Heart right ventricle (tissue), 16 donors: ENCODE results near the gene SETBP1. TPM values are rescaled to one million over a fixed set of nuclear protein-coding genes. Genes with fewer than 3 reads are reported as not detected.

ENCODE experiments used
- ATAC-seq, 8 donors: fragments of 200-7000 bp; cut with Tn5 transposase; one replicate each; pipeline ENCODE4 v1.9.1; 2020; ENCODE audit warnings: mild to moderate bottlenecking in 8 of 8, moderate library complexity in 8 of 8, moderate number of reproducible peaks in 1 of 8
- DNase-seq, 2 donors: peaks; one replicate each; pipeline ENCODE4 v3.0.0-alpha.2; 2020
- H3K27ac ChIP-seq, 10 donors: fragments of 200-600 bp; sonication (generic) in 2 of 10; one replicate each; pipeline versions ENCODE4 v1.5.0 to v1.8.0; 2020 to 2022; ENCODE audit warnings: mild to moderate bottlenecking in 3 of 10
- H3K27me3 ChIP-seq, 7 donors: fragments of 200-600 bp; one replicate each; pipeline ENCODE4 v1.8.0; 2021 to 2022; ENCODE audit warnings: mild to moderate bottlenecking in 2 of 7
- H3K36me3 ChIP-seq, 9 donors: fragments of 200-600 bp; sonication (generic) in 1 of 9; one replicate each; pipeline versions ENCODE4 v1.5.0 to v1.8.0; 2020 to 2022; ENCODE audit warnings: mild to moderate bottlenecking in 2 of 9
- H3K4me1 ChIP-seq, 9 donors: fragments of 200-600 bp; sonication (generic) in 1 of 9; one replicate each; pipeline versions ENCODE4 v1.5.0 to v1.8.0; 2020 to 2022; ENCODE audit warnings: mild to moderate bottlenecking in 4 of 9
- H3K4me3 ChIP-seq, 10 donors: fragments of 200-600 bp; sonication (generic) in 2 of 10; one replicate each; pipeline versions ENCODE4 v1.5.0 to v1.8.0; 2020 to 2022; ENCODE audit warnings: mild to moderate bottlenecking in 7 of 10, moderate library complexity in 2 of 10
- H3K9me3 ChIP-seq, 11 donors: fragments of 200-600 bp in 10 of 11; sonication (generic) in 2 of 11; one replicate each; pipeline versions ENCODE4 v1.5.0 to v1.8.0; 2013 to 2022; ENCODE audit warnings: mild to moderate bottlenecking in 2 of 11, control low read depth in 1 of 11, moderate library complexity in 1 of 11
- CTCF ChIP-seq, 9 donors: fragments of 200-600 bp; sonication (generic) in 2 of 9; IDR thresholded peaks; one replicate each; pipeline versions ENCODE4 v1.5.0 to v1.8.0; 2021 to 2022; ENCODE audit warnings: antibody characterized with exemption in 9 of 9, mild to moderate bottlenecking in 5 of 9, moderate library complexity in 1 of 9
- WGBS, 2 donors: extraction: QIAGEN DNeasy Blood & Tissue Kit; methylation state at CpG; one replicate each; pipeline ENCODE4 v1.1.7; 2013; ENCODE audit warnings: inconsistent platforms in 1 of 2; 5-methylcytosine and 5-hydroxymethylcytosine counted together
- intact Hi-C, 10 donors: fragments of 100-400 bp; cut with DNase I; formaldehyde crosslinking; loops; one replicate each; pipeline versions ENCODE4 v1.11.1 to v1.14.2; 2022
- polyA plus RNA-seq, 2 donors: library from polyadenylated mRNA; stranded (reverse); fragments of 200-250 nt; gene quantifications; one replicate each; pipeline ENCODE4 v1.2.3, GENCODE V29; 2013
- total RNA-seq, 10 donors: library from RNA; stranded (reverse); fragmentation: NEBNext Ultra II Directional in 3 of 10; extraction: Animal tissue kit (Norgen Biotek cat#: 25700) in 3 of 10; gene quantifications; one replicate each; pipeline versions ENCODE4 v1.2.1 to v1.2.4, GENCODE V29; 2021 to 2023
- donor health status: Arrhythmogenic right ventricular cardiomyopathy.
- donor health status: ischemic (EF 13 %, LVEDD 7.1; RV severe dilation, severe dysfunction).
- donor health status: healthy with polysubstance abuse.
- donor health status: DM: no; HTN: yes; CAD: no.
- donor health status: DM: no; HTN: no; CAD: no.
- donor health status: ischemic (EF 25% LVEDD 6.9; RV normal size, moderate dysfunction).
- donor health status: ischemic (EF 25% LVEDD 5.7; RV mildly dilated, moderate dysfunction).
- donor health status: healthy.
- donor health status: DM: yes; HTN: yes; CAD: no.
- donor health status: Ischemic cardiomyopathy.
- donor health status: ischemic (EF 35%, LVEDD 5.7; RV mildly dilated, moderate dysfunction).
- donor health status: nonischemic (EF 11% LVEDD 7.7; RV severe dilation, severe dysfunction).
- donor health status: DM: yes; HTN: yes; CAD: no.
- donor health status: PGD.
- donor health status: ischemic (EF 29% LVEDD 5.4; RV normal size, mild dysfunction).
- donor health status: nonischemic (EF 23%, LVEDD 6.1; RV moderate dilation, normal function).

Gene SETBP1
- total and polyA plus RNA-seq, 12 donors = 0.71 to 12.2 (median 6.1) TPM

GRCh38 chr18:44870631-44871502 lies 190.2 kb downstream of the SETBP1 start:
- no peak overlapping the region for H3K4me3 ChIP-seq
- intact Hi-C loops = loop anchor here in 1 of 10 donors (10.0 kb wide), 1 partner anchor 254 kb away; no protein-coding TSS in a partner anchor
- peaks cover 0 to 11% (median 0%) of the 10 kb centered on the region in 9 donors for H3K36me3 ChIP-seq
- TF ChIP-seq CTCF (IDR thresholded peaks at IDR 0.05) = no peak
- WGBS, 2 donors = 93 to 96% methylated on average over 11 of the region's 11 CpGs
- H3K4me1 ChIP-seq = no peaks in the 10 kb centered on the region
- H3K27ac ChIP-seq = no peak overlapping the region
- no peak for DNase-seq
- H3K27me3 ChIP-seq = peaks cover 0 to 4% (median 0%) of the 10 kb centered on the region in 7 donors
- no peaks in the 10 kb centered on the region for H3K9me3 ChIP-seq
- ATAC-seq = no peak

GRCh38 chr18:44871771-44872170 lies 191.1 kb downstream of the SETBP1 start:
- no peak for TF ChIP-seq CTCF (IDR thresholded peaks at IDR 0.05)
- H3K9me3 ChIP-seq = no peaks in the 10 kb centered on the region
- WGBS, 2 donors = 79 to 81% methylated on average over 3 of the region's 3 CpGs
- H3K27ac ChIP-seq = no peak overlapping the region
- H3K4me3 ChIP-seq = no peak overlapping the region
- no peak for ATAC-seq
- peaks cover 0 to 11% (median 0%) of the 10 kb centered on the region in 9 donors for H3K36me3 ChIP-seq
- intact Hi-C loops = loop anchor here in 1 of 10 donors (10.0 kb wide), 1 partner anchor 253 kb away; no protein-coding TSS in a partner anchor
- peaks cover 0 to 4% (median 0%) of the 10 kb centered on the region in 7 donors for H3K27me3 ChIP-seq
- peaks cover 0 to 4% (median 0%) of the 10 kb centered on the region in 9 donors for H3K4me1 ChIP-seq
- no peak for DNase-seq

- ATAC-seq (no peak), DNase-seq (no peak)
- H3K9me3 ChIP-seq = peaks cover 0 to 3% (median 0%) of the 10 kb centered on the region in 11 donors
- WGBS, 2 donors = 55 to 57% methylated on average over 1 of the region's 1 CpG
- TF ChIP-seq CTCF (IDR thresholded peaks at IDR 0.05) = no peak
- H3K4me3 ChIP-seq = no peak overlapping the region
- no peaks in the 10 kb centered on the region for H3K36me3 ChIP-seq
- no peak overlapping the region for H3K27ac ChIP-seq
- peaks cover 0 to 4% (median 0%) of the 10 kb centered on the region in 7 donors for H3K27me3 ChIP-seq
- intact Hi-C loops = loop anchor here in 1 of 10 donors (10.0 kb wide), 1 partner anchor 249 kb away; no protein-coding TSS in a partner anchor
- peaks cover 0 to 12% (median 4%) of the 10 kb centered on the region in 9 donors for H3K4me1 ChIP-seq
Observed at GRCh38 chr18:44876024-44876423, 195.3 kb downstream of the SETBP1 start.

GRCh38 chr18:44876755-44877154 lies 196.1 kb downstream of the SETBP1 start:
- DNase-seq = no peak
- Histone ChIP-seq H3K27me3 (peaks cover 0 to 4% (median 0%) of the 10 kb centered on the region in 7 donors), H3K36me3 (no peaks in the 10 kb centered on the region), H3K9me3 (peaks cover 0 to 3% (median 0%) of the 10 kb centered on the region in 11 donors), H3K27ac (no peak overlapping the region), H3K4me1 (peaks cover 0 to 20% (median 4%) of the 10 kb centered on the region in 9 donors), H3K4me3 (no peak overlapping the region)
- ATAC-seq = no peak
- intact Hi-C loops = loop anchor here in 1 of 10 donors (10.0 kb wide), 1 partner anchor 248 kb away; no protein-coding TSS in a partner anchor
- no peak for TF ChIP-seq CTCF (IDR thresholded peaks at IDR 0.05)
- WGBS, 2 donors = 93 to 96% methylated on average over 3 of the region's 3 CpGs
